ENCODE results near the gene FAM131A.

The FAM131A gene

DNA sequence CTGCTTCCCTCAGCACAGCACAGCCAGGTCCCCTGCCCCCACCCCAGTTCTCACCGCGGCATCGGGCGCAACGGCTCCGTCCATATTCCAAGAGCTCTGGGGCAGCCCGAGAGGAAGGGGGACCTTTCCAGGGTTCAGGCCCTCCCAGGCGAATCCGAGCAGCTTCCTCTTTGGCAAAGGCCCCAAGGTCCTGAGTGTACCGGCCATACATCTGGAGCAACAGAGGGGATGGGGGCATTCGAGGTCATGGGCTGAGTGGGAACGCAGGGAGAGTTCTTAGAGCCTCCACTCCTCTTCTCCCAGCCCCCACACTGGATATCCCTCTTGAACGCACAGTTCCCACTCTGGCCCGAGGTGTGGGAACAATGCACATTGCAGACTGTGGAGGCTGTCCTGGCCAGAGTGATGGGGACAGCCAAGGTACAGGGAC lies 21.5 kb downstream of the FAM131A start:
- ChIA-PET POLR2A (no interaction called here), CTCF (interaction anchor here (0.7 to 0.9 kb wide), 3 partner anchors 8 to 166 kb away, joined by 3 read pairs; no protein-coding TSS in a partner anchor)
- Histone ChIP-seq H3K36me3 (ENCODE audit: control insufficient read depth in 2 of 2, insufficient read depth in 1 of 2, low read length in 2 of 2) (peaks cover 0 to 42% of the 10 kb centered on the region in 2 experiments; a peak in 1 of 3 replicates), H3K4me1 (ENCODE audit: control insufficient read depth, insufficient read depth, low read length) (no peaks in the 10 kb centered on the region), H3K9me3 (ENCODE audit: control insufficient read depth, insufficient read depth, low read depth, low read length) (no peaks in the 10 kb centered on the region), H3K27ac (ENCODE audit: extremely low read depth, low read depth, low read length) (no peak overlapping the region), H3K4me3 (ENCODE audit: low read depth, low read length) (no peak overlapping the region)
- TF ChIP-seq ZNF23 (tag by site-specific recombination; IDR thresholded peaks at IDR 0.05; ENCODE audit: borderline replicate concordance): no peak
- no peak for TF ChIP-seq ZNF677 (tag by site-specific recombination; IDR thresholded peaks at IDR 0.05)
- TF ChIP-seq ZNF529 (tag by site-specific recombination; IDR thresholded peaks at IDR 0.05; ENCODE audit: insufficient replicate concordance): no peak
- TF ChIP-seq ZNF521 (tag by site-specific recombination; IDR thresholded peaks at IDR 0.05): no peak
- TF ChIP-seq, protein P1, sequence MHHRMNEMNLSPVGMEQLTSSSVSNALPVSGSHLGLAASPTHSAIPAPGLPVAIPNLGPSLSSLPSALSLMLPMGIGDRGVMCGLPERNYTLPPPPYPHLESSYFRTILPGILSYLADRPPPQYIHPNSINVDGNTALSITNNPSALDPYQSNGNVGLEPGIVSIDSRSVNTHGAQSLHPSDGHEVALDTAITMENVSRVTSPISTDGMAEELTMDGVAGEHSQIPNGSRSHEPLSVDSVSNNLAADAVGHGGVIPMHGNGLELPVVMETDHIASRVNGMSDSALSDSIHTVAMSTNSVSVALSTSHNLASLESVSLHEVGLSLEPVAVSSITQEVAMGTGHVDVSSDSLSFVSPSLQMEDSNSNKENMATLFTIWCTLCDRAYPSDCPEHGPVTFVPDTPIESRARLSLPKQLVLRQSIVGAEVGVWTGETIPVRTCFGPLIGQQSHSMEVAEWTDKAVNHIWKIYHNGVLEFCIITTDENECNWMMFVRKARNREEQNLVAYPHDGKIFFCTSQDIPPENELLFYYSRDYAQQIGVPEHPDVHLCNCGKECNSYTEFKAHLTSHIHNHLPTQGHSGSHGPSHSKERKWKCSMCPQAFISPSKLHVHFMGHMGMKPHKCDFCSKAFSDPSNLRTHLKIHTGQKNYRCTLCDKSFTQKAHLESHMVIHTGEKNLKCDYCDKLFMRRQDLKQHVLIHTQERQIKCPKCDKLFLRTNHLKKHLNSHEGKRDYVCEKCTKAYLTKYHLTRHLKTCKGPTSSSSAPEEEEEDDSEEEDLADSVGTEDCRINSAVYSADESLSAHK (tag by site-specific recombination; IDR thresholded peaks at IDR 0.05): no peak
- TF ChIP-seq, protein P2, sequence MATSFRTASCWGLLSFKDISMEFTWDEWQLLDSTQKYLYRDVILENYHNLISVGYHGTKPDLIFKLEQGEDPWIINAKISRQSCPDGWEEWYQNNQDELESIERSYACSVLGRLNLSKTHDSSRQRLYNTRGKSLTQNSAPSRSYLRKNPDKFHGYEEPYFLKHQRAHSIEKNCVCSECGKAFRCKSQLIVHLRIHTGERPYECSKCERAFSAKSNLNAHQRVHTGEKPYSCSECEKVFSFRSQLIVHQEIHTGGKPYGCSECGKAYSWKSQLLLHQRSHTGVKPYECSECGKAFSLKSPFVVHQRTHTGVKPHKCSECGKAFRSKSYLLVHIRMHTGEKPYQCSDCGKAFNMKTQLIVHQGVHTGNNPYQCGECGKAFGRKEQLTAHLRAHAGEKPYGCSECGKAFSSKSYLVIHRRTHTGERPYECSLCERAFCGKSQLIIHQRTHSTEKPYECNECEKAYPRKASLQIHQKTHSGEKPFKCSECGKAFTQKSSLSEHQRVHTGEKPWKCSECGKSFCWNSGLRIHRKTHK (tag by site-specific recombination; IDR thresholded peaks at IDR 0.05): no peak
- TF ChIP-seq ZNF560 (tag by site-specific recombination; IDR thresholded peaks at IDR 0.05; ENCODE audit: borderline replicate concordance): no peak
- TF ChIP-seq, protein P3, sequence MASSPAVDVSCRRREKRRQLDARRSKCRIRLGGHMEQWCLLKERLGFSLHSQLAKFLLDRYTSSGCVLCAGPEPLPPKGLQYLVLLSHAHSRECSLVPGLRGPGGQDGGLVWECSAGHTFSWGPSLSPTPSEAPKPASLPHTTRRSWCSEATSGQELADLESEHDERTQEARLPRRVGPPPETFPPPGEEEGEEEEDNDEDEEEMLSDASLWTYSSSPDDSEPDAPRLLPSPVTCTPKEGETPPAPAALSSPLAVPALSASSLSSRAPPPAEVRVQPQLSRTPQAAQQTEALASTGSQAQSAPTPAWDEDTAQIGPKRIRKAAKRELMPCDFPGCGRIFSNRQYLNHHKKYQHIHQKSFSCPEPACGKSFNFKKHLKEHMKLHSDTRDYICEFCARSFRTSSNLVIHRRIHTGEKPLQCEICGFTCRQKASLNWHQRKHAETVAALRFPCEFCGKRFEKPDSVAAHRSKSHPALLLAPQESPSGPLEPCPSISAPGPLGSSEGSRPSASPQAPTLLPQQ (tag by site-specific recombination; IDR thresholded peaks at IDR 0.05): no peak

DNA sequence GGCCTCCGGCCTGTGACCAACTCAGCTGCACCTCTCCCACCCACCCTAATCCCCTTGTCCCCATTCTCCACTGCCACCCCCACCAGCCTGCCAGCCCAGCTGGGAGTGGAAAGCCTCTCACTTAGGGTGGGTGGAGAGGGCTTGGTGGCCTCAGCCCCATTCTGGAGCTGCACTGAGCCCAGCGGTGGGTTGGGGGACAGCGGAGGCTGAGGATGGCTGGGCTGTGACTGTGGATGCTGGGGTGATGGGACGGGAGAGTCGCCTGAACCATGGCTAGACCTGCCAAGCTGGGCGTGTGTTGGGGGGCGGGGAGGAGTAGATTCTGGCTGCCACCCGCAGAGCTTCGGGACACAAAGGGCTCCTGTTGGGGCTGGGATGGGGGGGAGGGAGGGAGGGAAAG lies 22.2 kb downstream of the FAM131A start:
- no peak overlapping the region for H3K4me3 ChIP-seq (ENCODE audit: low read depth, low read length)
- ChIA-PET POLR2A (interaction anchor here (0.7 to 1.6 kb wide), 2 partner anchors 14 to 550 kb away, joined by 4 to 5 read pairs; no protein-coding TSS in a partner anchor), CTCF (interaction anchor here (0.7 to 3.3 kb wide), 3 partner anchors 9 to 13 kb away, joined by 3 to 13 read pairs (median 4); no protein-coding TSS in a partner anchor)
- peaks cover 0 to 43% of the 10 kb centered on the region in 2 experiments; a peak in 1 of 3 replicates for H3K36me3 ChIP-seq (ENCODE audit: control insufficient read depth in 2 of 2, insufficient read depth in 1 of 2, low read length in 2 of 2)
- H3K27ac ChIP-seq (ENCODE audit: extremely low read depth, low read depth, low read length): no peak overlapping the region
- TF ChIP-seq HOXD13 (CRISPR knock-in tag; IDR thresholded peaks at IDR 0.05; ENCODE audit: borderline replicate concordance) (no peak), FEZF1 (tag by site-specific recombination; IDR thresholded peaks at IDR 0.05) (no peak)
- no peaks in the 10 kb centered on the region for H3K9me3 ChIP-seq (ENCODE audit: control insufficient read depth, insufficient read depth, low read depth, low read length)
- no peaks in the 10 kb centered on the region for H3K4me1 ChIP-seq (ENCODE audit: control insufficient read depth, insufficient read depth, low read length)

DNA sequence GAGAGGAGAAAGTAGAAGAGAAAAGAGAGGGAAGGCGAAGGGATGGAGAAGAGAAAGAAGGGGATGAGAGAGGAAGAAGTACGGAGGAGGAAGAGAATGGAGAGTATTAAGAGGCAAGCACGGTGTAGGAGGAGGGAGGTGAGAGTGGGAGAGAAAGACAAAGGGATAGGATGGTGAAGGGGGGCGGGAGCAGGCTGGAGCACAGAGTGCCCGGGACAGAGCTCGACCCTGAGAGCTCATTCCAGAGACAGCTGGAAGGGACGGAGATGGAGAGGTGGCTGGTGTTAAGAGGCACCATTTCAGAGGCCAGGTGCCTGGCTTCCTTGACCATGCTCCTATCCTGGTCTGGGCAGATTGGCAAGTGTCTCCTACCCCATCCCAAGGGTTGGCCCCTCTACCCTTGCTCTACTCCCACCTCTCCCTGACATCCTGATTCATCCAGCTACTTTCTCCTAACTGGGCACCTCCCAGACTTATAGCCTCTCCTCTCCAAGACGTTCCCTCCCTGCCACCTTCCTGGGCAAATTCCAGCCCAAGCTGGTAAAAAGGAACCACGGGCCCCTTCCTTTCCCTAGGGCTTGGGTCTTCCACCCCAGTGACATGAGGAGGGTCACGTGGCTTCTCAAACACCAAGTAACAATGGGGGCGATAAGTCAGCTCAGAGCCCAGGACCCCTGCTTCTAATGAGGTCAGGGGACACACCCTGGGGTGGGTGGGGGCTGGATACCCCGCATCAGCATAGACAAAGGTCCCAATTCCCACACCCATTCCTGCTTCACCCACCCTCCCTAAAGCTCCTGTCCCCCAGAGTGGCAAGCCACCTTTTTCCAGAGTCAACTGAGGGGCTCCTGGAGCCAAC lies 22.9 kb downstream of the FAM131A start:
- H3K27ac ChIP-seq (ENCODE audit: extremely low read depth, low read depth, low read length): no peak overlapping the region
- H3K4me1 ChIP-seq (ENCODE audit: control insufficient read depth, insufficient read depth, low read length): no peaks in the 10 kb centered on the region
- POLR2A ChIA-PET: interaction anchor here (0.6 to 1.6 kb wide), 5 partner anchors 11 to 549 kb away, joined by 3 to 5 read pairs (median 3); no protein-coding TSS in a partner anchor
- H3K4me3 ChIP-seq (ENCODE audit: low read depth, low read length): peak overlapping the region; percentile 84
- no peaks in the 10 kb centered on the region for H3K9me3 ChIP-seq (ENCODE audit: control insufficient read depth, insufficient read depth, low read depth, low read length)
- CTCF ChIA-PET: interaction anchor here (0.7 to 3.3 kb wide), 6 partner anchors 10 to 181 kb away, joined by 3 to 13 read pairs (median 3); no protein-coding TSS in a partner anchor
- peaks cover 0 to 43% of the 10 kb centered on the region in 2 experiments; a peak in 2 of 3 replicates for H3K36me3 ChIP-seq (ENCODE audit: control insufficient read depth in 2 of 2, insufficient read depth in 1 of 2, low read length in 2 of 2)
- TF ChIP-seq ZNF341 (tag by site-specific recombination; IDR thresholded peaks at IDR 0.05; ENCODE audit: low read depth) (no peak), PRDM1 (tag by site-specific recombination; IDR thresholded peaks at IDR 0.05) (peak; percentile 100), ZNF623 (tag by site-specific recombination; IDR thresholded peaks at IDR 0.05) (no peak), EGR2 (tag by site-specific recombination; IDR thresholded peaks at IDR 0.05; ENCODE audit: low read depth) (peak; percentile 95), ZFP3 (tag by site-specific recombination; IDR thresholded peaks at IDR 0.05; ENCODE audit: low read depth) (no peak), ZNF571 (tag by site-specific recombination; IDR thresholded peaks at IDR 0.05) (no peak), ZSCAN30 (tag by site-specific recombination; IDR thresholded peaks at IDR 0.05) (no peak), ZNF530 (tag by site-specific recombination; IDR thresholded peaks at IDR 0.05; ENCODE audit: low read depth) (no peak), ZNF10 (tag by site-specific recombination; IDR thresholded peaks at IDR 0.05) (no peak), KLF9 (tag by site-specific recombination; IDR thresholded peaks at IDR 0.05; ENCODE audit: low read depth) (no peak)
- TF ChIP-seq, protein P4, sequence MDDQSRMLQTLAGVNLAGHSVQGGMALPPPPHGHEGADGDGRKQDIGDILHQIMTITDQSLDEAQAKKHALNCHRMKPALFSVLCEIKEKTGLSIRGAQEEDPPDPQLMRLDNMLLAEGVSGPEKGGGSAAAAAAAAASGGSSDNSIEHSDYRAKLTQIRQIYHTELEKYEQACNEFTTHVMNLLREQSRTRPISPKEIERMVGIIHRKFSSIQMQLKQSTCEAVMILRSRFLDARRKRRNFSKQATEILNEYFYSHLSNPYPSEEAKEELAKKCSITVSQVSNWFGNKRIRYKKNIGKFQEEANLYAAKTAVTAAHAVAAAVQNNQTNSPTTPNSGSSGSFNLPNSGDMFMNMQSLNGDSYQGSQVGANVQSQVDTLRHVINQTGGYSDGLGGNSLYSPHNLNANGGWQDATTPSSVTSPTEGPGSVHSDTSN (CRISPR knock-in tag; IDR thresholded peaks at IDR 0.05): no peak
- TF ChIP-seq, protein P5, sequence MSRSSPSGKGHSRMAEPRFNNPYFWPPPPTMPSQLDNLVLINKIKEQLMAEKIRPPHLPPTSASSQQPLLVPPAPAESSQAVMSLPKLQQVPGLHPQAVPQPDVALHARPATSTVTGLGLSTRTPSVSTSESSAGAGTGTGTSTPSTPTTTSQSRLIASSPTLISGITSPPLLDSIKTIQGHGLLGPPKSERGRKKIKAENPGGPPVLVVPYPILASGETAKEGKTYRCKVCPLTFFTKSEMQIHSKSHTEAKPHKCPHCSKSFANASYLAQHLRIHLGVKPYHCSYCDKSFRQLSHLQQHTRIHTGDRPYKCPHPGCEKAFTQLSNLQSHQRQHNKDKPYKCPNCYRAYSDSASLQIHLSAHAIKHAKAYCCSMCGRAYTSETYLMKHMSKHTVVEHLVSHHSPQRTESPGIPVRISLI (tag by site-specific recombination; IDR thresholded peaks at IDR 0.05): no peak
